Measurements from ENCODE around the gene TTC7B. TPM values are rescaled to one million over a fixed set of nuclear protein-coding genes. Genes with fewer than 3 reads are reported as not detected.

Gene TTC7B
- total and polyA plus RNA-seq, 2 of the 8 experiments (the other 6 are each of a cell fraction or from before 2014, with no cell fraction given) = 23.7 to 34.0 TPM

DNA sequence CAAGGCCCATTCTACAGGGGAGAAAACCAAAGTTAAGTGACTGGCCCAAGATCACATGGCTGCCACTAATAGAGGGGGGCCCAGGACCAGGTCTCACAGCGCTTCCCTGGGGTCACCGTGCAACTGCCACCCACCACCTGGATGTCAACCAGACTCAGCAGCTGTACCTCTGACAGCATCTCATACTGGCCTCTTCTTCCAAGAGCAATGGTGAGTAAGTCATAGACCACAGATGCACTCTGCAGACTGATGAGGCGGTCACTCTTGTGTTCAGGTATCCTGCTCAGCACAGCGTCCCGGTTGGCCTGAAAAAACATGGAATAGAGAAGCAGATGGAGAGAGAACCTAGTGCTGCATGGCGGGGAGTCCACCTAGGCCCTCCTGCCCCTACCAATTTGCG lies 139.9 kb downstream of the TTC7B start:
- Histone ChIP-seq H3K56ac (replicated peaks; ENCODE audit: insufficient read length, low read depth, low read length) (no peak overlapping the region), H2BK120ac (replicated peaks; ENCODE audit: low read depth, low read length) (no peak overlapping the region), H3K23ac (ENCODE audit: insufficient read length) (no peak overlapping the region), H2BK20ac (ENCODE audit: low read length) (no peak overlapping the region), H3K27me3 (replicated peaks in 1 of 4; ENCODE audit: control insufficient read depth in 3 of 4, extremely low read depth in 1 of 4, insufficient read depth in 3 of 4, low read length in 3 of 4) (no peaks in the 10 kb centered on the region), H4K20me1 (replicated peaks in 1 of 2; ENCODE audit: control insufficient read depth in 1 of 2, insufficient read depth in 2 of 2, low read length in 2 of 2) (no peaks in the 10 kb centered on the region), H2BK15ac (ENCODE audit: low read length) (no peak overlapping the region), H2BK12ac (ENCODE audit: low read depth, low read length) (no peak overlapping the region), H3K18ac (ENCODE audit: extremely low read depth, low read length) (no peak overlapping the region), H3K4me2 (ENCODE audit: insufficient read depth in 1 of 2, low read depth in 2 of 2, low read length in 2 of 2) (no peak overlapping the region), H2BK5ac (ENCODE audit: low read depth, low read length) (no peak overlapping the region), H3K79me2 (ENCODE audit: control insufficient read depth in 1 of 2, insufficient read depth in 2 of 2, low read length in 2 of 2) (no peaks in the 10 kb centered on the region), H4K5ac (ENCODE audit: insufficient read length, low read depth, low read length) (no peak overlapping the region), H3K36me3 (ENCODE audit: control insufficient read depth in 2 of 4, insufficient read depth in 4 of 4, low read length in 3 of 4) (no peaks in the 10 kb centered on the region), H3K4me3 (ENCODE audit: extremely low read depth in 1 of 4, insufficient read depth in 2 of 4, low read depth in 3 of 4, low read length in 4 of 4) (no peak overlapping the region), H3K9me3 (ENCODE audit: insufficient read depth in 2 of 2, low read depth in 1 of 2, low read length in 1 of 2) (no peaks in the 10 kb centered on the region), H3K9ac (replicated peaks in 1 of 4; ENCODE audit: extremely low read depth in 1 of 4, low read depth in 3 of 4, low read length in 3 of 4) (no peak overlapping the region), H3K14ac (ENCODE audit: insufficient read length) (no peak overlapping the region), H3K79me1 (ENCODE audit: low read depth, low read length) (peaks cover 2% of the 10 kb centered on the region; the same call in 1 of the 2 replicates), H2AK5ac (ENCODE audit: low read depth, low read length) (no peak overlapping the region), H2AFZ (ENCODE audit: low read length) (no peak overlapping the region), H3K27ac (ENCODE audit: low read depth, low read length) (no peak overlapping the region), H4K91ac (replicated peaks; ENCODE audit: insufficient read length, low read length) (no peak overlapping the region), H4K8ac (ENCODE audit: extremely low read depth, insufficient read depth, low read length) (no peak overlapping the region), H3K4me1 (replicated peaks in 1 of 4; ENCODE audit: control insufficient read depth in 3 of 4, insufficient read depth in 4 of 4, low read length in 3 of 4) (no peaks in the 10 kb centered on the region), H3K4ac (replicated peaks; ENCODE audit: insufficient read length, low read depth, low read length) (no peak overlapping the region), H3K23me2 (ENCODE audit: low read depth, low read length) (no peaks in the 10 kb centered on the region)
- DNase-seq (ENCODE audit: low read depth in 1 of 2, low spot score in 2 of 2) = no peak
- ChIA-PET CTCF (ENCODE audit: partially characterized antibody) (interaction anchor here (0.6 to 1.1 kb wide), 2 partner anchors 111 to 276 kb away, joined by 3 read pairs; no protein-coding TSS in a partner anchor), POLR2A (ENCODE audit: partially characterized antibody) (interaction anchor here (0.6 kb wide), 1 partner anchor 9 kb away, joined by 3 read pairs; no protein-coding TSS in a partner anchor)
- WGBS, 2 experiments (ENCODE audit: extremely low coverage in 1 of 2, insufficient coverage in 1 of 2, insufficient read length in 1 of 2, insufficient replicate concordance in 2 of 2, low coverage in 1 of 2, low lambda C conversion rate in 2 of 2, missing lambda C conversion rate in 1 of 2) = 77% methylated on average over 7 of the region's 7 CpGs; no CpG with 5 or more reads in 1 of the 2 experiments
- no peak for FAIRE-seq
